BJ (cell line): Measurements from ENCODE around the gene ATP5F1E. TPM values are rescaled to one million over a fixed set of nuclear protein-coding genes. Genes with fewer than 3 reads are reported as not detected.

ENCODE experiments used
- CTCF ChIA-PET: fragments of 350-600 bp; formaldehyde crosslinking; extraction: SDS; loops from one replicate; lab custom pipeline; 2021; ENCODE audit warnings: antibody characterized with exemption, inconsistent platforms; lab: Yijun Ruan, JAX
- POLR2A ChIA-PET: fragments of 300-600 bp; sonication (Branson Sonifier 250); formaldehyde crosslinking; extraction: SDS; loops from one replicate; lab custom pipeline; 2021; ENCODE audit warnings: antibody characterized with exemption; lab: Charles Lee
- DNase-seq: peaks from one replicate; pipeline ENCODE4 v3.0.0-alpha.2; 2011; ENCODE audit warnings: low read depth
- H3K27me3 ChIP-seq: 2 replicates; pipeline ENCODE4 v1.6.0; 2011; ENCODE audit warnings: low read length; ENCODE audit not compliant: control insufficient read depth, insufficient read depth
- H3K36me3 ChIP-seq: 2 replicates; pipeline ENCODE4 v1.5.1; 2011; ENCODE audit warnings: low read length; ENCODE audit not compliant: control insufficient read depth, insufficient read depth
- H3K4me3 ChIP-seq: 2 replicates; pipeline ENCODE4 v1.5.1; 2011; ENCODE audit warnings: low read depth, mild to moderate bottlenecking, control low read depth, low read length
- CTCF ChIP-seq: IDR thresholded peaks from 2 replicates; pipeline ENCODE4 v1.5.1; 2011; ENCODE audit warnings: low read depth, mild to moderate bottlenecking, control low read depth, inconsistent platforms, low read length, moderate library complexity; ENCODE audit not compliant: insufficient read depth
- polyA plus RNA-seq: library from polyadenylated mRNA; depleted of rRNA; stranded (reverse); fragments of >200 nt; gene quantifications from 2 replicates; pipeline ENCODE4 v1.2.3, GENCODE V29; 2011; rRNA removed

The ATP5F1E gene
- polyA plus RNA-seq, 1 experiment: 54.5 TPM

- DNase-seq: no peak
Measured at GRCh38 chr20:58978351-58979190, 53.6 kb downstream of the ATP5F1E start.

GRCh38 chr20:58976061-58976730 is 55.9 kb downstream of the ATP5F1E start:
- TF ChIP-seq CTCF: no peak
- no peak for DNase-seq
- CTCF ChIA-PET: interaction anchor here (0.7 to 2.5 kb wide), 2 partner anchors 33 to 106 kb away, joined by 3 to 7 read pairs; no protein-coding TSS in a partner anchor
- no peaks in the 10 kb centered on the region for H3K36me3 ChIP-seq
- H3K4me3 ChIP-seq: no peak overlapping the region
- POLR2A ChIA-PET: no interaction called here
- H3K27me3 ChIP-seq: no peaks in the 10 kb centered on the region

More at GRCh38 chr20:58978351-58979190, 53.6 kb downstream of the ATP5F1E start:
- Histone ChIP-seq H3K27me3 (no peaks in the 10 kb centered on the region), H3K36me3 (no peaks in the 10 kb centered on the region), H3K4me3 (no peak overlapping the region)
- ChIA-PET POLR2A (no interaction called here), CTCF (interaction anchor here (0.7 to 2.5 kb wide), 2 partner anchors 71 to 108 kb away, joined by 3 to 7 read pairs; no protein-coding TSS in a partner anchor)
- TF ChIP-seq CTCF: no peak

Other genes with a start within 250 kb of the ATP5F1E start
- gene GNAS-AS1, start 181.4 kb downstream of the ATP5F1E start, polyA plus RNA-seq: 0.42 and 0.45 TPM in 2 replicates
- 1,063 and 1,537 TPM in 2 replicates for gene GNAS, start 179.6 kb downstream of the ATP5F1E start, polyA plus RNA-seq
- 63.6 and 79.6 TPM in 2 replicates for gene NELFCD, start 51.1 kb downstream of the ATP5F1E start, polyA plus RNA-seq
- gene CTSZ, start 25.1 kb downstream of the ATP5F1E start, polyA plus RNA-seq: 231 and 288 TPM in 2 replicates
- 0.01 TPM in 1 of 2 replicates, not detected in the other for gene TUBB1, start 12.9 kb downstream of the ATP5F1E start, polyA plus RNA-seq
- 76.0 and 85.4 TPM in 2 replicates for gene PRELID3B, start 10.5 kb upstream of the ATP5F1E start, polyA plus RNA-seq
- not detected in 2 replicates for gene ZNF831, start 131.5 kb upstream of the ATP5F1E start, polyA plus RNA-seq